Measurements from ENCODE around the gene HMCN1.

Gene HMCN1

DNA sequence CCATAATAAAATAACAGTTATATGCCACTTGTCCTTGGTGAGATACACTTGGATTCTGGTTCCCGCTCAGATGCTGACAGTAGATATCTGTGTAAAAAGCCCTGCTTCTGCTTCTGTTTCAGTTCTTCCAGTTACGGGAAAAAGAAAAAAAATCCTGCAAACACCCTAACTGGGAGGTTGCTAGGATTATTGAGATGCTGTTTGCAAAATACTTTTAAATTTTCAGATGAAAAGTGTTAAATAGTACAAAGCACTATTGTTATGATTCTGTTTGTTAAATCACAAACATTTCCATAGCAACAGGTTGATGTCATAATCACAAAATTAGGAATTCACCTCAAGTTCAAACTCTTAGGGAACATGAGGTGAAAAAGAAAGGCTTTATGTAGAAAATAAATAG, 232.3 kb downstream of the HMCN1 start:
- DNase-seq (ENCODE audit: low spot score), result no peak

DNA sequence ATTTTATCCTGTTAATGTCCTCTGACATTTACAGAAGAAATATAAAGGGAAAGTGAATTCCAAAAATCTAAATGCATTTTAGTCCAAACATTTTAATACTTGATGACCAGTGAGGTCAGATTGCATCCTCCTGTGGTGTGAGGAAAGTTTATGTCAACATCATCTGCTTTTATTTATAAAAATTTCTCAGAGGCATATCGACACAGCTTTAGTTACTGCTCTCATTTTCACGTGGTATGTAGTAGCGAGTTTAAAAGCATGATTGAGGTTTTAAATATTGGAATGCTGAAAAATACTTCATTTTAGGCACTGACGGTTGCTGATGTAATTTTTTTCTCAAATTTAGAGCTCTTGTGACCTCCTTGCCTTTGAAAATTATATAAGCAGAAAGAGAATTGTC, 234.8 kb downstream of the HMCN1 start:
- no peak for DNase-seq (ENCODE audit: low spot score)

DNA sequence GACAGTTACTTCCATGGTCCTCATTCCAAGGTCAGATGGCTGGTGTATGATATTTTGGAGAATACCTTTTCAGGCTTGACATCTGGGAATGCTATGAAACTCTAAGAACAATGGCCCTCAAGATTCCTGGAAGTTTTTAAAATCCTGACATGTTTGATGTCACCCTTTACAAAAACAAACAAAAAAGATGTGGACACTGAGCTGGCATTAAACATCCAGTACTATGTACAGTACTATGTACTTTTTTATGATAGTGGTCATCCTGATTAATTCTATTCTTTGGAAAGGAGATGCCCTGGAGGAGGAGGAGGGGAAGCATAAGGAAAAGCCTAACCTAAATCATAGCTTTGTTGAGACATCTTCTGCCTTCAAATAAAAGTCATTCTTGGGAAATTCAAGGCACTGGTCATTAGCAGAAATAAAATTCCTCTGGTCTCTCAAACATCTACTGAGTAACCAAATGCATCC, 235.4 kb downstream of the HMCN1 start:
- no peak for DNase-seq (ENCODE audit: low spot score)

DNA sequence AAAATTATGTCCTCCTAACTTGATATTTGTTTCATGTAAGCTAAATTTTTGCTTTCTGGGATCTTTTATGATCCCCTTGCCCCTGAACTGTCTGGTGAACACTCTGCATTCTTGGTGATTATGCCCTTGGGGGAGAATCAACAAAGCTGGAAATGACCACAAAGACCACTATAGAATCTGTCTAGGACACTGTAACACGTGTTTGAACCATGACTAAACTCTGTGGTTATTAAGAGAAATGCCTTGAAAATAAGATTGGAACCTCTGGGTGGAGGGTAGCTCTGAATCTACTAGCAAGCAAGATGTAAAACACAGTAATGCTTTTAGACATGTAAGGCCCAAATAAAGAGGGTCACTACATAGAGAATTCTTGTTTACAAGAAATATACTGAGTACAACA, 237.5 kb downstream of the HMCN1 start:
- DNase-seq (ENCODE audit: low spot score), result no peak

DNA sequence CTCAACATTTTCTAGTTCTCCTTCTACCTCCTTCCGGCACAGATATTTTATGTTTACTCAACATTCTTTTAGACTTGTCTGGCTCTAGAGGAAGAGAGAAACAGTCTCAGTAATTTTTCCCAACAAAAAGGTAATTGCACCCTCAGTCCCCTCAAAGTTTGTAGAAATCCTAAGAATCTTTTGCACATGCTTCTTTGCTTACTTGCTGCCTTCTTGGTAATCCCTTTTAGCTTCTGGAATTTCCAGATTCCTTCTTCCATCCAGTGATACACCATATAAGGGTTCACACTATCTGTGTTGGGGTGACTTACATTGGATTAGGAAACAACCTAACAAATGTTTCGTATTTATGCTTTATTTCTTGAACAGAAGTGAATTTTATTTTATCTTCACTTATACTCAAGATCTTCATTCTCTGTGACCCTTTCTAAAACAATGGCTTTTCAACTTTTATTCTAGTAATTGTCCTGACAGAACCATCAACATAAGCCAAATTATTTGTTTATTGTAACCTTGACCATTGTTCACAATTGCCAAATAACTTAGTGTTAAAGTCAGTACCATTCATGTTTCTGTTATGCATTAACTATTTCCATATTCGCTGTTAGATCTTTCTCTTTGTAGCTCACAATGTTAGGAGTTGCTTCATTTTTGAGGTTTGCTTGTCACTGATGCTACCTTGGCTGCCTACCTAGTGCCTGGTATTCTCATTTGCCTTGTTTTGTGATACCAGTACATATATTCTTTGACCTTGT, 238.1 kb downstream of the HMCN1 start:
- no peak for DNase-seq (ENCODE audit: low spot score)

DNA sequence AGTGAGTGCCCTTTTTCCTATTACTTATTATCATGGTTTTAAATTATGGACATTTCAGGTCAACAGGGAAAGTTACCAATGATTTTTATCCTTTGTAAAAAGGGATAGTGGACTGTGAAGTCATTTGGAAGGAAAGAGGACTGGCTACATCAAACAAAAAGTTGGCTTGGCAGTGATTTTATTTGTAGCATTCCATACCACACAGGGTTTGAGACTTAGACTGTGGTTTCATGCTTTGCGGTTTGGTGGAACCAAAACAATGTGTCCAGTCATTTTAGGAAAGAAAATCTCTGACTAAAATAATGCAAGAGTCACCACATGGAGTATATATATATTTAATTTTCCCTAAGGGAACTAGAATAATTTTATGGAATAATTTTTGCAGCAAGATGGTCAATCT, 239.5 kb downstream of the HMCN1 start:
- no peak for DNase-seq (ENCODE audit: low spot score)

DNA sequence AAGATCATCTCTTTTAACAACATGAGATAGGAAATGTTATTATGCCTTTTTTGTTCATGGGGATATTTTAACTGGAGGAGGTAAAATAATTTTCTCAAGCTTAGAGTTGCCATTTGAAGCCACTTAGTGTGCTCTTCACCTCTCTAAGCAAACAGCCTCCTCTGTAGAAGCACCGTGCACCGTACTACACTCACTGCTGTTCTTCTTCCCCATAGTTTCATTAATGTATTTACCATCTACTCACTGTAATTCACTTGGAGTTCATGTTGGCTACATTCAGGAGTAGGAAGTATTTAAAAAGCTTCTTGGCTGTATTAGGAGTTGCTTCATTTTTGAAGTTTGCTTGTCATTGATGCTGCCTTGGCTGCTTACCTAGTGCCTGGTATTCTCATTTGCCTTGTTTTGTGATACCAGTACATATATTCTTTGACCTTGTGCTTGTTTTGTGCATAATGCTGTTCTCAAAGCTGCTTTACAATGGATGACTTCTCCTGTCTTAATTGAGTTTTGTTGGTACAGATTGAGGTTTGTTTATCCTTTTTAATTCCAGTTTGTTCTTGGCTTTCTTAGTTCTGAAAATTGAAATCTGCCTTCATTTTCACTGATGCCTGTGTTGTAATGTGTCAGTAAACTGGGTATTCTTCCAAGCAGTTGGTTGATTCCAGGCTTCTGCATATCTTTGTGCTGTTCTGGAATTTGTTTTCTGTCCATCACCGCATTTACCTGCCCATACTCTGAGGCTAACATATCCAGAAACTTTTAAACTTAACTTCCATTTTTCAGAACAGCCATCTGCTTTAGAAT, 240.4 kb downstream of the HMCN1 start:
- DNase-seq (ENCODE audit: low spot score), result no peak

DNA sequence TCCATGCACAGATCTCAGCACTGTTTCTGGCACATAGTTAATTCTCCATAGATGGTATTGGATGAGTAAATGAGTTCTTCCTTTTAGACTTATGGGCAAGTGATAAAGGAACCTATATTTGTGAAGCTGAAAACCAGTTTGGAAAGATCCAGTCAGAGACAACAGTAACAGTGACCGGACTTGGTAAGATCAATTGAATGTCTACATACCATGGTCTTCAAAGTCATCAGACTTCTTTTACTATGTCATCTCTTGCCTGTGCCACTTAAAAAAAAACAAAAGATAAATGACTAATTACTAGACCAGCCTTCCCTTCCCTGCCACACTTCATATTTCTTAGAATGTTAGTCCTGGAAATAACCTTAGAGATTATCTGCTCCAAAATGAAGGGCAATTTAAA, 246.7 kb downstream of the HMCN1 start:
- DNase-seq (ENCODE audit: low spot score), result no peak

DNA sequence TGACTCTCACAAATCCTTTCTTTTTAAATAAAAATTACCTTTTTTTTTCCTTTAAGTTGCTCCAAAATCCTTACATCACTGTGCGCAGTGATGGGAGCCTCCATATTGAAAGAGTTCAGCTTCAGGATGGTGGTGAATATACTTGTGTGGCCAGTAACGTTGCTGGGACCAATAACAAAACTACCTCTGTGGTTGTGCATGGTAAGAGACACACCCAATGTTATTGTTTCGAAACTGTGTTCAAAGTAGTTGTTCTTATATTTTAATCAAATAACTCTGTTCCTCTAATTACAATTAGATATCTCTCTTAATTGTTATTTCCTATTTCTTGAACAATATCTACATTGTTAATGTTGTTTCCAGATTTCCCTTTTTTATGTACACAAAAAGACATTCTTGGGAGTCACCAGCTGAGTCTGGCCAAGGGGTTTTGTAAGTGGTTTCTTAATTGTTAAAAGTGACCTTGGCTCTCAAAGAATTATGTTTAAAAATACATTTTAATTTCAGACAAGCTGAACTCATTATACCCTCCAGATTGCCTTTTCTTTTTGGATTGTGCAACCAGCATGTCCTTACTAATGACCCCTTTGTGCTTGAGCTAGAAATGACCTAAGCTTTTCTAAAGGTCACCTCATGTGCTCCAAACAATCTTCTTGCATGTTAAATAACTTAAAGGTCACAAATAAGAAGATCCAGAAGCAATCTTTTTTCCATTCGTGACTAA, 250.1 kb downstream of the HMCN1 start:
- DNase-seq (ENCODE audit: low spot score), result no peak

DNA sequence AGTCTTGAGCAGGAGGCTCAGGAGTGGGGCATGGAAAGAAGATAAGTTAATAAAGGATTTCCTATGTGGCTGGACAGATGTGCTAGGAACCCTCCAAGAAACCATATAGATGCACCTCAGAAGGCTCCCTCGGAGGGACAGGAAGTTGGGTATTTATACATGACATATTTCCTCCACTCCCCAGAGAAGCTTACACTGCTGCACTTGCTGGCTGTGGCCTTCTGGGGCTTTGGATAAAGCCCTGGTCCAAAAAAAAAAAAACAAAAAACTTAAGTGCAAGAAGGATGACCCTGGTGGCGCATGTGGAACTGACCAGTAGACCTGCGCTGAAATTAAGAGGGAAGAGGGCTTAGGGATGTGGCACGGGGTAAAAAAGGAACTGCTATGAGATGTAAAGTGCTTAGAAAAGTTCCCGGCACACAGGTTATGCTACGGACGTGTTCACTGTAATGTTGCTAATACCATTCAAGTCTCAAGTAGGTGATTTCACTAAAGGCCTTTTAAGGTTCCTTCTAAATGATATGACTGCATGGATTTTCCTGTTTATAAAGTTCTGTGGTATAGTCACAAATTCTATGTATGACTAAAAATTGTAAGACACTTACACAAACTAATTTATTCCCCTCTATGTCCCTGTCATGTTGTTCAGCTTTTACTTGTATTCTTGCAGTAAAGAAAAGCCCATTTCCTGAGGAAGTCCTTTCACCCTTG, 253.6 kb downstream of the HMCN1 start:
- DNase-seq (ENCODE audit: low spot score), result no peak

DNA sequence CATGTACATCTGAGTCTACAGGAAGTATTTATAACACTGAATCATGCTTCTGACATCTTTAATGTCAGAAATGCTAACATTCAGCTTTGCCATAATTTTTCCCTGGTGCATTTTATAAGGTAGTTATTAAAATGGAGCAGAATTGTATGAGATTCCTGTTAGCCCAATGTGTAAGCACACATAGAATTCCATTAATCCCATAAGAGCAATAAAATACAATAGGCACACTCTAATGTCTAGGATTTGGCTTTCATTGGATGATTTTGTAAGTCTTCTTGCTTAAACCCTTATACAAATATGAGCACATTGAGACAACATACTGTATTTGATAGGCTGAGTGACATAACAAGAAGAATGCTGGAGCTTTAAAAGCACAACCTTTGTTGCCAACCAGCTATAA, 256.4 kb downstream of the HMCN1 start:
- DNase-seq (ENCODE audit: low spot score), result no peak

DNA sequence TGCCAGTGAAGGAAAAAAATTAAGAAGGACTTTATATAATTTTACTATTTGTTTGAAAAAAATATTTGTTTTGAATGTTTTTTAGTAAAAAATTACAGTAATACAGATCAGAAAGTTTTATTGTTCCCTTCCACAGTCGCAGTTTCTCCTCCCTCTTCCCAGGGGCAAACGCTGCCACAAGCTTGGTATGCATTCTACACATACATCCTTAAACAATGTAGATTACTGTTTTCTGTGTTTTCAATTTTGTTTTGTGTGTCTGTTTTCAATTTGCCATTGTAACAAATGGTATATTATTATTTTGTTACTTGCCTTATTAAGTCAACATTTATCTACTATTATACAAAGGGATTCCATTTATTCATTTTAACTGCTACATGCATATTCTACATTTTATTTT, 257.1 kb downstream of the HMCN1 start:
- no peak for DNase-seq (ENCODE audit: low spot score)

DNA sequence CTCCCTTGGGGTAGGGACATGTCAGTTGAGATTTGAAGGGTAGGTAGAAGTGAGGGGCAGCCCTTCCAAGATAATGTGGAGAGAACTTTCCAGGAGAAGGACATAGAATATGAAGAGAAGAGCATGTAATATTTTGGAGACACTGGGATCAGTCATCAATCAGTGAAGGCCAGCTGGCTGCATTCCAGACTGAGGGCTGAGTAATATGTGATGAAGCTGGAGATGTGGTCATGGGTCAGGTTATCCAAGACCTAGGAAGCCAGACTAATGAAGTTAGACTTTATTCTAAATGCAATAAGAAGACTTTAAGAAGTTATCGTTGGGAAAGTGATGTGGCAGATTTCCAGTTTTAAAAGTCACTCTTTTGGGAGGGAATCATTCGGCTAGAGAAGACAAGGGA, 262.0 kb downstream of the HMCN1 start:
- no peak for DNase-seq (ENCODE audit: low spot score)

DNA sequence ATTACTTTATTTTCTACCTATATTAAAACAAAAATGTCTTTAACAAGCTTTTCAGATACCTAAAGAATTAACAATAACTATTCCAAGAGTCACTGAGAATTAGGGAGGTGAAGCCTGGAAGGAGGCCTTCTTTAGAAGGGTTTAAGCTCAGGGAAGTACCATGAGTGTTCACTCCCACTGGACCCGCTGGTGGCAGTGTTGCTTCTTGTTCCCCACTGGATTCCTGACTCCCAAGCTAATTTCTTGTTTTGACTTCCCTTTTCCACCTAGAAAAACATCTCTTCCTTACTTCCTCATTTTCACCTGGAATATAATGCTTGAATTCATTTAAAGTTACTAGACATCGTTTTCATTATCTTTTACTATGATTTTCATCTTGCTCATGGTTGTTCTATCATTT, 264.2 kb downstream of the HMCN1 start:
- DNase-seq (ENCODE audit: low spot score), result no peak

DNA sequence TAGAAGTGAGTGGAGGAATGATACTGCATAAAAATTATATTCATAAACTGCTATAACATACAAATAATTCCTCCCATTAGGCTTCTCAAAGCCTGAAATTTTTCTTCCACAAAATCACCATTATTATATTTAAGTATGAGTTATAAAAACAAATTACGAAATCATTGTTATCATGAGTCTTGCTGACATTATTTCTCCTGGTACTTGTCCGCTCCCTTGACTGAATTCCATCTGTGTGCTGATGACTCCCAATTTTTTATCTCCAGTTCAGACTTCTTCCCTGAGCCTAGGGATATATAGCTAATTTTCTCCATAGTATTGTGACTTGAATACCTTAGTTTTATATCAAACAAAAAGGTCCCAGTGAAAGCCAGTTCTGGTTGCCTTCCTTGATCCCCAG, 268.2 kb downstream of the HMCN1 start:
- no peak for DNase-seq (ENCODE audit: low spot score)

DNA sequence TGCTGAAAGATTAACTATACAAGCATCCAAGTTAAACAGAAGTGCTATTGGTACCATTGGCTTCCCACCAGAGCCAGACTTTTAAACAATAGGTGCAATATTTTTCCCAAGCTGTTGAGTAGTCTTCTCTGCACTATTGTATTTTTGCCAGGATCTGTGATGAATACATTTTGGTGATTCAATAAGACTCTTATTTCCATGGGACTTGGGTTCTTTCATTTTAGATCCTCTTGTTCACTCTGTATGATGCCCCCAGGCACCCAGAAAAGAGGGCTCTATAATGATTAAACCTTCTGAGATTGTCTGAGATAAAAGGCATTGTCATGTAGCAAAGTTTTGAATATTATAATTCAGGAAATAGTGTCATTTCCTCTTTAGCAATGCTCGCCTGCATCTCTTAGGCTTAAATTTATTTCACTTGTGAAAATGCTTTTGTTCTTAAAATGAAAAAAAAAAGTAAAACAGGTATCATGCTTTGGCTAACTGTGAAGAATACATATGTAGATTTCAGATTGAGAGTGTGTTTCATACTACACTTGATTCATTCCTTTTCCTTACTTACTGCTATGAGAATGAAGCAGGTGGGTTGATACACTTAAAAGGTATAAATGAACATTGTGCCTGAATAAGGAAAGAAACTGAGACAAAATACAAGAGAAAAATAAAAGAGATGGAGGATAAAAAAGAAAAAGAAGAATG, 275.0 kb downstream of the HMCN1 start:
- DNase-seq (ENCODE audit: low spot score), result no peak

DNA sequence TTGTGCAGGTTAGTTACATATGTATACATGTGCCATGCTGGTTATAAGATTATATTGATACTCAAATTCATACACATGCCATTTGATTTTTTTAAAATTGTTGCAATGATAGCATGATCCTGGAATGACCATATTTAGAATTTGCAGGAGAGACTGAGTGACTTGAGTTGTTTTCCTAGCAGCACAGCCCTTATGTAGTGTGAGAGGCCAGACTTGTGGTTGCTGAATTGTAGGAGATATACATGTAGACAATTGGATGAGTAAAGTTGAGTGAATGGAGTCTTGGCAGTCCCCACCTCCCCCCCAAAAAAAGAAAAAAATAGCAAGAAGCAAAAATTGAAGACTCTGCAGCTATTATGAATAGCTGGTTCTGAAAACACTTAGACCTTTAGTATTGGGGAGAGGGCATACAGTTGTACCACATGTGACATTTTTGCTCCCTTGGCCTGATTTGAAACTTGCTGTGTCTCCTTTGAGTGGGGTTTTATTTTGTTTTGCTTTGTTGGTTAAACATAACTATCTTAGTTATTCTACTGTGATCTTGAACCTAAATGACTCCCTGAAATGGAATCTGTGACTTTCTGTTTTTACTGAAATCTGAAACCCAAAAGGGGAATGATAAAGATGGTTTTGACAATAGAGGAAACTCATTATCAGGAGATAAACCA, 280.3 kb downstream of the HMCN1 start:
- DNase-seq (ENCODE audit: low spot score), result no peak

DNA sequence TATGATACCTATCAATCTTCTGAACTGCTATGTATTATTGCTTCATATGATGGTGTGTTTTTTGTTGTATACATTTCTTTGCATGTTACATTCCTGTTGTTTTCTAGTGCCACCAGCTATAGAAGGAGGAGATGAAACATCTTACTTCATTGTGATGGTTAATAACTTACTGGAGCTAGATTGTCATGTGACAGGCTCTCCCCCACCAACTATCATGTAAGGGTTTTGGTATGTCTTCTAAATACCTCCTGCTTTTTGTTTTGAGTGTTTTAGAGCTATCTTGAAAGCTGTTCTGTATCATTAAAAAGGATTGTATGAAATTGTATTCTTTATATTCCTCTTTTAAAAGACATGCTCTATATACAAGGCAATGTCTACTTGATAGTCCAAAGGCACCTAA, 282.7 kb downstream of the HMCN1 start:
- no peak for DNase-seq (ENCODE audit: low spot score)

DNA sequence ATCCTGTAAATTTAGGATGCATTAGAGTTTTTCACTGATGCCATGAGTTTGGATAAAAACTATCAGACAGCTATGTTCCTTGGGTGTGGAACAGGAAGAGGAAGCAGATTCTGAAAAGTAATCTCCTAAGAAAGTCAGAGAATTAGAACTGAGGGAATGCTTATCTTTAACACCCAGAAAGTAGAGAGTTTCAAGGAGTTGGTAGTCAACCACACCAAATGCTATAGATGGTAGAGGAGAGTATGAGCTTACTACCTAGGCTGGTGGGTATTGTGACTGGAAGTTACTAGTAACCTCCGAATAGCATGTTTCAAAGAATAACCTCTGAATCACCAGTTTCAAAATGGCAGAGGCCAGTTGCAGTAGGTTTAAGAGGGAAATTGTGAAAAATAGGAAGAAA, 288.0 kb downstream of the HMCN1 start:
- no peak for DNase-seq (ENCODE audit: low spot score)

DNA sequence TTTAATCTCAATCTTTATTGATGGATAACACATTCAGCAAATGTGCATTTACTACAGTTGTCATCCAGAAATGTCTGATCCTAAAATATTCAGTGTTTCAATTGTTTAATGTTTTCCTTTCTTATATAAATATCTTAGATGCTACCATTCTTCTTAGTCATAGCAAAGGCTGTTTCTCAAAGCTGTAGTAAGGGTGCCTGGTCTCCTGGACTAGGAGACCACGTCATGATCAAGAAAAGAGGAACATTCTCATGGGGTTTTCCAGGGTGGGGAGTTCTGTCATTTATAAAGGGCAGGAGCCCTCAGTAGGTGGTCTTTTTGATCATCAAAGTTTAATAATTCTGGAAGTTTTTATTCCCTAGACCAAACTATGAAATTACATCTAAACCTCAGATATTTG, 292.8 kb downstream of the HMCN1 start:
- DNase-seq (ENCODE audit: low spot score), result no peak

DNA sequence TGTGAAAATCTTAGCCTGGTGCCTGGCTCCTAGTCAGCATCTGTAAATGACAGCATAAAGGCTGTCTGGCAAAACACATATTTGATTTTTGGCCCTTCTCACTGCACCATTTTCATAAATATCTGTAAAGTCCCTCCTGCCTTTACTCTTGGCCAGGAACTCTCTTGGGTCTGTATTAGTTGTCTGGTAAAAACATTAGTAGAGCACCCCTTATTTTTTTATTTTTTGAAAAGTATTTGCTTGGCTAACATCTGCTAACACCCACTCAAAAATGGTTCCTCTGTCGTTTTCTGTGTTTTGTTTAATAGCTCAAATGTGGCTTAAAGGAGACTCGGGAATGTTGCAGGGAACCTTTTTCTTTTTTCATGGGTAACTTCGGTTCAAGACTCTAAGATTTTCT, 293.4 kb downstream of the HMCN1 start:
- DNase-seq (ENCODE audit: low spot score), result no peak

Data from Ammon's horn (tissue), 1 donor.